CD4-positive, alpha-beta T cell treated with Interferon gamma for 1 hour (primary cell): Measurements from ENCODE around the gene HBG2.
"Not testable (repeated sequence)": the region's sequence is repeated elsewhere in the genome, so short reads cannot be mapped to it uniquely, and the experiment has no call there.

Experiments
- DNase-seq: peaks from one replicate; pipeline ENCODE4 v3.0.0-alpha.2; 2020

Gene HBG2

DNA sequence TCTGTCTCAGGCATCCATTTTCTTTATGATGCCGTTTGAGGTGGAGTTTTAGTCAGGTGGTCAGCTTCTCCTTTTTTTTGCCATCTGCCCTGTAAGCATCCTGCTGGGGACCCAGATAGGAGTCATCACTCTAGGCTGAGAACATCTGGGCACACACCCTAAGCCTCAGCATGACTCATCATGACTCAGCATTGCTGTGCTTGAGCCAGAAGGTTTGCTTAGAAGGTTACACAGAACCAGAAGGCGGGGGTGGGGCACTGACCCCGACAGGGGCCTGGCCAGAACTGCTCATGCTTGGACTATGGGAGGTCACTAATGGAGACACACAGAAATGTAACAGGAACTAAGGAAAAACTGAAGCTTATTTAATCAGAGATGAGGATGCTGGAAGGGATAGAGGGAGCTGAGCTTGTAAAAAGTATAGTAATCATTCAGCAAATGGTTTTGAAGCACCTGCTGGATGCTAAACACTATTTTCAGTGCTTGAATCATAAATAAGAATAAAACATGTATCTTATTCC, 26.1 kb upstream of the HBG2 start:
- peak; percentile 38 for DNase-seq

DNA sequence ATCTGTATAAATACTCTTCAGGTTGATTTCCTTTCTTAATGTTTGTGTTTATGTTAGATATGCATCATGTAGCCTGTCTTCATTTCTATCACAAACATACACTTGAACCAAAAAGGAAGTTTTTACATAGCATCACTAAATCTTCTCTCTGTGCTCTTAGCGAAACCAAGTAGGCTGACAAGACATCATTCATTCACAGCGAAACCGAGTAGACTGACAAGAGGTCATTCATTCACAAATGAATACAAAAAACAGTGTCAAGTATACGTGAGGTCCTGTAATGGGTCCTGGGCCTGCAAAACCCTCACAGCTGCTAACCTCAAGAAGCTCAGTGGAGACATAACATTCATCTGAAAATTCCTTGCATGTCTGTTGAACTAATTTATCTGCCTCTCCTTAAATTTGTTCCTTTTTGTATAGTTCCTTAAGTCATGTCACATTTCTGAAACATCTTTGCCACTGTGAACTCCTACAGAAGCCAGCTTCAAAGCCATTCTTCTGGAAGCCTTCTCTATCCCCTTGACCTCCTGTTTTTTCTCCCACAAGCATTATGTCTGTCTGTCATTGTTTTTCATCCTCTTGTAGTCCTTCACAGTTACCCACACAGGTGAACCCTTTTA, 25.0 kb upstream of the HBG2 start:
- DNase-seq, result no peak

GRCh38 chr11:5277807-5278382, 23.3 kb upstream of the HBG2 start:
- DNase-seq, result no peak

GRCh38 chr11:5276697-5277096, 22.1 kb upstream of the HBG2 start:
- no peak for DNase-seq

GRCh38 chr11:5275369-5276110, 21.0 kb upstream of the HBG2 start:
- no peak for DNase-seq

DNA sequence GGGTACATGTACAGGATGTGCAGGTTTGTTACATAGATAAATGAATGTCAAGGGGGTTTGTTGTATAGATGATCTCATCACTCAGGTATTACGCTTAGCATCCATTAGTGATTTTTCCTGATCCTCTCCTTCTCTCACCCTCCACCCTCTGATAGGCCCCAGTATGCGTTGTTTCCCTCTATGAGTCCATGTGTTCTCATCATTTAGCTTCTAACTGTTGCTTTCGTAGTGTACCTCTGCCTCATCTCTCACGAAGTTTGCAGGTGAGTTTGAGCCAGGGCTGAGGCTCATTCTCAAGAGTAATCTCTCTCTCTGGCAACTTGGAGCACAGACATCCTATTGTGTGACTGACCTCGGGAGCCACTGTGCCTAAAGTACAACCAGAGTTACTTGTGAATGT, 19.8 kb upstream of the HBG2 start:
- DNase-seq, result no peak

DNA sequence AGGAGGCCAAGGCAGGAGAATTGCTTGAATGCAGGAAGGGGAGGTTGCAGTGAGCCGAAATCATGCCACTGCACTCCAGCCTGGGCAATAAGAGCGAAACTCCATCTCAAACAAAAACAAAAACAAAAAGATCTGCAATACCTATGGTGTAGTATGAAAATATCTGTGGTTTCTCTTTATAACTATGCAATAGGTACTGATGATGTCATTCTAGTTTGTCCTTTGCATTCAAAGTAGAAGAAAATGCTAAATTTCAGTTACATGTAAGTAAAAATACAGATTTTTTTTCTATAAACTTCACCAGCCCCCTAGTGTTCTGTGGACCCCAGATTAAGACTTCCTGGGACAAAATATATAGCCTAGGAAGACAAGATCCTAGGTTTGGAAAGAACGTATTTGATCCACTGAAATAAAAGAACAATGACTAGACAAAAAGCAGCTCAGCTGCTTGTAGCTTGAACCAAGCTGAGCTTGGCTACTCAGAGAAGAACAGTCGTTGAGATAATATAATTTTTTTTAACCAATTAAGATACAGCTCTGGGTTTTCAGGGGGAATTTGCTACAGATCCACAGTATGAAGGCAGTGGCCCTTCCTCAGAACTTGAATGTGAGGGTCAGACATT, 17.9 kb upstream of the HBG2 start:
- DNase-seq, result no peak

DNA sequence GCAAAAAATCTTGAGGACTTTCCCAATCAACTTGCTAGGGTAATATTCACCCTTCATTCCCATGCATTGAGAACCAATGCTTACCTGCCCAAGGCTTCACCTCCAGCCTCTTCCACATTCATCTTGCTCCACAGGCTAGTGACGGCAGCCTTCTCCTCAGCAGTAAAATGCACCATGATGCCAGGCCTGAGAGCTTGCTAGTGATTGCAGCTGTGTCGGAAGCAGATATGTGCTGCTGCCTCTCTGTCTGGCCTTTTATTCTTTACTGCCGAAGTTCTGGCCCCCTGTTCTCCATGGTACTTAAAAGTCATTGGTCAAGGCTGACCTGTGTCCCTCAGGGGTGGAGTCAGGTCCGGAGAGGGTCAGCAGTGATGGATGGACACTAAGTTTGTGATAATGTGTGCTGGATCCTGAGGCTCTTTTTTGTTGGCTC, 15.2 kb upstream of the HBG2 start, which contains the start of gene HBE1:
Gene HBE1, minus strand, starts transcription at position 231 of the 433 bp plus-strand sequence. Its CDS starts 55 bp downstream, at position 176.
- no peak for DNase-seq

GRCh38 chr11:5267033-5267563, 12.5 kb upstream of the HBG2 start:
- no peak for DNase-seq

DNA sequence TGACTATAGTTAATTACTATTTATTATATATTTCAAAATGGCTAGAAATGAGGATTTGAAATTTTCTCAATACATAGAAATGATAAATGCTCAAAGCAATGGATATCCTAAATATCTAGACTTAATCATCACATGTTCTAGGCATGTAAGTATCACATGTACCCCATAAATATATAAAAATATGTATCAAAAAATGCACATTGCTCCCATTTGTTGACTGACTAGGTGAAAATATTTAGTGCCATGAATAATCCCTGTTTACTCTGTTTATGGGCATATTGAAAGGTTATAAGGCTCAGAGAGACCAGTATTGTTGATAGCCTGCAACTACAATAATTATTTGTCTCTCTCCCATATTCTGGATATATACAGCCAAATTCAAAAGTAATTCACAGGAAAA, 12.0 kb upstream of the HBG2 start:
- DNase-seq, result no peak

DNA sequence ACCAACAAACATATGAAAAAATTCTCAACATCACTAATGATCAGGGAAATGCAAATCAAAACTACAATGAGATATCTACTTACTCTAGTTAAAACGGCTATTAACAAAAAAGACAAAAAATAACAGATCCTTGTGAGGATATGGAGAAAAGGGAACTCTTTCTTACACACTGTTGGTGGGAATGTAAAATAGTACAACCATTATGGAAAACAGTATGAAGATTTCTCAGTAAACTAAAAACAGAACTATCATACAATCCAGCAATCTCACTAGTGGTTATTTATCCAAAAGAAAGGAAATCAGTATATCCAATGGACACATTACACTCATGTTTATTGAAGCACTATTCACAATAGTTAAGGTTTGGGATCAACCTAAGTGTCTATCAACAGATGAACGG, 11.3 kb upstream of the HBG2 start:
- no peak for DNase-seq

GRCh38 chr11:5258543-5259262, 4.1 kb upstream of the HBG2 start:
- DNase-seq, result no peak

GRCh38 chr11:5257296-5257695, 2.7 kb upstream of the HBG2 start:
- no peak for DNase-seq

GRCh38 chr11:5254023-5254422, 558 bp downstream of the HBG2 start:
- not testable (repeated sequence) for DNase-seq

GRCh38 chr11:5253440-5253839, 1.1 kb downstream of the HBG2 start:
- DNase-seq, result not testable (repeated sequence)

- no peak for DNase-seq
These were observed 1.7 kb downstream of the HBG2 start for GRCh38 chr11:5252919-5253265.

GRCh38 chr11:5252192-5252918, 2.2 kb downstream of the HBG2 start:
- DNase-seq, result no peak

- no peak for DNase-seq
These were observed 2.8 kb downstream of the HBG2 start for GRCh38 chr11:5251746-5252145.

DNA sequence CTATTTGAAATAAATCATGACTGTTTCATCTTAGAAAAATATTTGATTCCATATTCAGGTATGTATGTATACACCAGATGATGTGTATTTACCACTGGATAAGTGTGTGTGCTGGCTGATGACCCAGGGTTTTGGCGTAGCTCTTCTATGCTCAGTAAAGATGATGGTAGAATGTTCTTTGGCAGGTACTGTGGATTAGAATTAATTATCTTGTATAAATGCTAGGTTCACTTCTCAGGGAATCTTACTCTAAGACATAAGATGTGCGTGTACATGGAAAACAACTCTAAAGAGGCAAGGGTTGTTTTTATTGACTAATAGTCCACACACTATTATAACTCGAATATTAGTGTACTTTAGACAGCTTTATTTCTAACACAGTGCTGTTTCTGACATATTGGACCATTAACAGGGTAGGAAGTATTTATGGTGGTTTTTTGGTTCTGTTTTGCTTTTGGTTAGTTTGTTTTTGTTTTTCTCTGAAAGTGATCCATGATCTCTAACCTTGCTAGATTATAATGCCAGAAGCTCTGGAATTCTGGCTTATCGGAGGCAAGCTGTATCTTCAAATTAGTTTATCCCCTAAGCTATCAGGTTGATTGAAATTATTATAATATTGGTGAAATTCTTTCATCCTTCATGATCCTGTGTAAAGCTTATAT, 3.9 kb downstream of the HBG2 start:
- no peak for DNase-seq

GRCh38 chr11:5249807-5250396, 4.7 kb downstream of the HBG2 start, which contains the start of gene HBG1:
TSS of gene HBG1 (minus strand) at chr11:5249857. CDS start at chr11:5249804, 53 bp downstream.
- DNase-seq, result not testable (repeated sequence)

DNA sequence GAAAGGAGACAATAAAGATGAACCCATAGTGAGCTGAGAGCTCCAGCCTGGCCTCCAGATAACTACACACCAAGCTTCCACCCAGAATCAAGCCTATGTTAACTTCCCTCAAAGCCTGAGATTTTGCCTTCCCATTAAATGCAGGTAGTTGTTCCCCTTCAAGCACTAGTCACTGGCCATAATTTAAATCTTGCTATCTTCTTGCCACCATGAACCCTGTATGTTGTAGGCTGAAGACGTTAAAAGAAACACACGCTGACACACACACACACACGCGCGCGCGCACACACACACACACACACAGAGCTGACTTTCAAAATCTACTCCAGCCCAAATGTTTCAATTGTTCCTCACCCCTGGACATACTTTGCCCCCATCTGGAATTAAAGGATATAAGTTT, 6.1 kb downstream of the HBG2 start:
- DNase-seq, result not testable (repeated sequence)
